K562 treated with DMSO at 1 percent for 4 hours (cell line): ENCODE results near the gene OR4E1. TPM values are rescaled to one million over a fixed set of nuclear protein-coding genes. Genes with fewer than 3 reads are reported as not detected.

ENCODE experiments used
- total RNA-seq: library from RNA; unstranded; fragments of 300-600 nt; gene quantifications from 2 replicates; pipeline ENCODE4 v1.2.3, GENCODE V29; 2022; ENCODE audit not compliant: insufficient read depth

OR4E1 gene
- not detected in 2 replicates for total RNA-seq

DNA sequence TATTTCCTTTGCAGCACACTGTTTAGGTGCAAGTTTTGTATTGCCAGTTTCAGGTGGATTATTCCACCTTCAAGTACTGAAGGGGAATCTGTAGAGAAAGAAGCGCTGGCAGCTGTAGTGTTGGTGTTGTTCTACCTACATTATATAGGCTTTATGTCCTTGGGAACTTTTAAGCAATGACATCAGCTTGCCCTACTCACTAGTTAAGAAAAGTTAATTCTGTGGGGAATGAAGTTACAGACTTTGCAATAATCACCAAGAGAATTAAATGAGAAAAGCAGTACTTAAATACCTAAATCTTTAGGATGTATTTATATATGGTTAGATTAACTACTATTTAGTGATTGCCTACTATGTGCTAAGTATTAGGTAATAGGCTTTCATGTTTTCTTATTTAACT is at the start of gene OR4E1:
TSS of gene OR4E1 (minus strand) at position 101 of the 400 bp plus-strand sequence. CDS start 2,883 bp downstream, outside the sequence.

GRCh38 chr14:21653331-21653885 is 20.2 kb downstream of the OR4E1 start, which contains the start of gene OR4E2:
OR4E2 (plus strand) TSS chr14:21653835; CDS start chr14:21665083, 11,248 bp downstream.

DNA sequence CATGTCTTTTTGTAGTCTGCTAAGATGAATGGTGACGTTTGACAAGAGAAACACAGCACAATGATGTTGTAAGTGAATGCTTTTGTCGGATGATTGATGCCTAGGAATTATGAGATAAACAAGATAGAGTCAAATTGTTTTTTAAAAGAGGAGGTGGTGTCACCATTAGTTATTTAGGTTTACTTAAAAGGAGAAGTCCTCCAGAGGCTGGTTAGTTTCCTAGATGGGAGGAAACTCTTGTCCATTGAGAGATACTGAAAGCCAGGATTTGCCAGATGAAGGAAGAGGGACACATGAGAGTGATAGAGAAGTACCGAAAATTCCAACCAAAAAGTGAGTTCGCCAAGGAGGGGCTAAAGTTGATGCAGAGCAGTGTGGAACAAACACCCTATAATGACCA is 38.8 kb downstream of the OR4E1 start, which contains the start of gene OR10G2:
TSS of gene OR10G2 (minus strand) at position 101 of the 400 bp plus-strand sequence. CDS start at position 3, 98 bp downstream.

Other genes with a start within 250 kb of the OR4E1 start
- gene CHD8, start 217.7 kb downstream of the OR4E1 start, total RNA-seq, result 24.7 and 28.0 TPM in 2 replicates
- gene RAB2B, start 196.9 kb downstream of the OR4E1 start, total RNA-seq, result 9.7 and 13.2 TPM in 2 replicates
- gene TOX4, start 196.6 kb downstream of the OR4E1 start, total RNA-seq, result 18.6 and 19.6 TPM in 2 replicates
- gene METTL3, start 162.5 kb downstream of the OR4E1 start, total RNA-seq, result 38.4 and 46.2 TPM in 2 replicates
- gene SALL2, start 147.5 kb downstream of the OR4E1 start, total RNA-seq, result 7.7 and 15.4 TPM in 2 replicates
- gene OR10G3, start 93.7 kb downstream of the OR4E1 start, total RNA-seq, result not detected in 2 replicates
- gene OR10G2, start 38.9 kb downstream of the OR4E1 start, total RNA-seq, result not detected in 2 replicates
- not detected in 2 replicates for gene OR4E2, start 20.0 kb downstream of the OR4E1 start, total RNA-seq